ENCODE measurements around the gene MAPK8.
A peak's percentile ranks its signal among the peaks of the same experiment; 100 is the strongest.
"Not testable (repeated sequence)": the region's sequence is repeated elsewhere in the genome, so short reads cannot be mapped to it uniquely, and the experiment has no call there.

Gene MAPK8

GRCh38 chr10:48306265-48306869, at the start of gene MAPK8:
TSS of gene MAPK8 (plus strand) at chr10:48306677. CDS start at chr10:48401661, 94,984 bp downstream.
- peak; percentile 68 to 74 for DNase-seq

GRCh38 chr10:48257407-48257961, 49.0 kb upstream of the MAPK8 start:
- DNase-seq: no peak

GRCh38 chr10:48258105-48258504, 48.4 kb upstream of the MAPK8 start:
- no peak for DNase-seq

- DNase-seq: no peak
Measured at GRCh38 chr10:48266528-48266927, 39.9 kb upstream of the MAPK8 start.

GRCh38 chr10:48271047-48271730, 35.3 kb upstream of the MAPK8 start:
- no peak for DNase-seq

GRCh38 chr10:48272682-48273081, 33.8 kb upstream of the MAPK8 start:
- no peak for DNase-seq

- no peak for DNase-seq
Measured at GRCh38 chr10:48273741-48274140, 32.7 kb upstream of the MAPK8 start.

GRCh38 chr10:48274636-48275035, 31.8 kb upstream of the MAPK8 start, which contains the start of gene FRMPD2:
TSS of gene FRMPD2 (minus strand) at chr10:48274696. CDS start at chr10:48274567, 129 bp downstream.
- no peak for DNase-seq

GRCh38 chr10:48277093-48277492, 29.4 kb upstream of the MAPK8 start:
- DNase-seq: no peak

- DNase-seq: no peak
Measured at GRCh38 chr10:48279081-48279751, 27.3 kb upstream of the MAPK8 start.

GRCh38 chr10:48281697-48282096, 24.8 kb upstream of the MAPK8 start:
- DNase-seq: not testable (repeated sequence)

GRCh38 chr10:48282829-48283228, 23.6 kb upstream of the MAPK8 start:
- no peak for DNase-seq

GRCh38 chr10:48284002-48284546, 22.4 kb upstream of the MAPK8 start:
- DNase-seq: no peak

GRCh38 chr10:48284811-48285210, 21.7 kb upstream of the MAPK8 start:
- DNase-seq: no peak

GRCh38 chr10:48285710-48286109, 20.8 kb upstream of the MAPK8 start:
- DNase-seq: no peak

GRCh38 chr10:48286356-48286755, 20.1 kb upstream of the MAPK8 start:
- no peak for DNase-seq

- no peak for DNase-seq
Measured at GRCh38 chr10:48287417-48288391, 18.8 kb upstream of the MAPK8 start.

- no peak for DNase-seq
Measured at GRCh38 chr10:48288661-48289060, 17.8 kb upstream of the MAPK8 start.

- DNase-seq: peak in 1 of 2 experiments; percentile 34
Measured at GRCh38 chr10:48289501-48290238, 16.8 kb upstream of the MAPK8 start.

- no peak for DNase-seq
Measured at GRCh38 chr10:48290286-48290685, 16.2 kb upstream of the MAPK8 start.

- DNase-seq: no peak
Measured at GRCh38 chr10:48291190-48291589, 15.3 kb upstream of the MAPK8 start.

Measured in SW 1271 (cell line).